ENCODE results near the gene SPOCK1.
"Not testable (repeated sequence)": the region's sequence is repeated elsewhere in the genome, so short reads cannot be mapped to it uniquely, and the experiment has no call there.

The SPOCK1 gene

GRCh38 chr5:137250421-137250820 lies 248.7 kb downstream of the SPOCK1 start:
- TF ChIP-seq EZH2 (IDR thresholded peaks at IDR 0.05) (no peak), FOXP2 (optimal IDR thresholded peaks at IDR 0.05; ENCODE audit: control extremely low read depth, extremely low read length, insufficient read depth) (no peak), POLR2AphosphoS5 (IDR thresholded peaks at IDR 0.05; ENCODE audit: borderline replicate concordance, low read depth, low read length) (no peak)
- H3K4me3 ChIP-seq, result no peak overlapping the region
- no peak for DNase-seq (ENCODE audit: low read depth, low spot score)
- H3K9ac ChIP-seq (ENCODE audit: insufficient read length), result no peak overlapping the region
- no peaks in the 10 kb centered on the region for H3K36me3 ChIP-seq (ENCODE audit: insufficient read depth, low read length)
- H3K27ac ChIP-seq, result no peak overlapping the region
- H3K9me3 ChIP-seq (ENCODE audit: low read depth, low read length), result no peaks in the 10 kb centered on the region

DNA sequence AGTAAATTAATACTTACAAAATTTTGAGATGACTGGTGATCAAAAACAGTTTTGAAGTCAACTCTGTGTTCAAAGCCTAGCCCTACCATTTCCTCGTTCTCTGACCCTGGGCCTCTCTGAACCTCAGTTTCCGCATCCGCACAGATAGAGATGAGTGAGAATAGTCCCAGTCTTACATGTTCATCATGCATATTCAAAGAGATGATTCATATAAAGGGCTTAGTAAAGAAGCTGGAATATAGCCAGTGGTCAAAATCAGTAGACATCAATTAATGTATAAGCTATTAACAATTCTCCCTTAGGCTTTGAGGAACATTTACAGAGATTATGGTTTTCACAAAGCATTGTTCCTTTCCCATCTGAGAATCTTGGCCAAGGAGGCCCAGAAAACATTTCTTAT lies 250.6 kb downstream of the SPOCK1 start:
- H3K4me3 ChIP-seq, result no peak overlapping the region
- DNase-seq (ENCODE audit: low read depth, low spot score), result no peak
- H3K9me3 ChIP-seq (ENCODE audit: low read depth, low read length), result no peaks in the 10 kb centered on the region
- no peak overlapping the region for H3K27ac ChIP-seq
- TF ChIP-seq FOXP2 (optimal IDR thresholded peaks at IDR 0.05; ENCODE audit: control extremely low read depth, extremely low read length, insufficient read depth) (no peak), POLR2AphosphoS5 (IDR thresholded peaks at IDR 0.05; ENCODE audit: borderline replicate concordance, low read depth, low read length) (no peak), EZH2 (IDR thresholded peaks at IDR 0.05) (no peak)
- H3K9ac ChIP-seq (ENCODE audit: insufficient read length), result no peak overlapping the region
- H3K36me3 ChIP-seq (ENCODE audit: insufficient read depth, low read length), result no peaks in the 10 kb centered on the region

DNA sequence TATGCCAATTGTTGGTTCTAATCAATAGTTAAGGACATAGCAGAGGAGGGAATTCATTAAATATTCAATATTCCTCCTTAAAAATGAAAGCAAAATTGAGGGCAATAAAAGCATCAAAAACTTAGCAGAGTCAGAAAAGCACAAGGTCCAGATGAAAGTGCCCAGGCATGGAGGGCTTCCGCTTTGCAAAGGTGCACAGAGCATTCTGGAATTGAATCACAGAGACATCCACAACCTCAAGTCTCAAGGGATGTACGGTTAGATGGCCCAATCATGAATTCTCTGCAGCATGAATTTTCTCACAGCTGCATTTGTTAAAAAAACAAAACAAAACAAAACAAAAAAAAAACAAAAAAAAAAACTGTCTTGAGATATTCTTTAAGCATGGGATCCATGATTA lies 253.7 kb downstream of the SPOCK1 start:
- H3K4me3 ChIP-seq, result no peak overlapping the region
- no peaks in the 10 kb centered on the region for H3K9me3 ChIP-seq (ENCODE audit: low read depth, low read length)
- no peak overlapping the region for H3K27ac ChIP-seq
- no peak for DNase-seq (ENCODE audit: low read depth, low spot score)
- no peaks in the 10 kb centered on the region for H3K36me3 ChIP-seq (ENCODE audit: insufficient read depth, low read length)
- no peak overlapping the region for H3K9ac ChIP-seq (ENCODE audit: insufficient read length)
- TF ChIP-seq POLR2AphosphoS5 (IDR thresholded peaks at IDR 0.05; ENCODE audit: borderline replicate concordance, low read depth, low read length) (no peak), EZH2 (IDR thresholded peaks at IDR 0.05) (no peak), FOXP2 (optimal IDR thresholded peaks at IDR 0.05; ENCODE audit: control extremely low read depth, extremely low read length, insufficient read depth) (no peak)

DNA sequence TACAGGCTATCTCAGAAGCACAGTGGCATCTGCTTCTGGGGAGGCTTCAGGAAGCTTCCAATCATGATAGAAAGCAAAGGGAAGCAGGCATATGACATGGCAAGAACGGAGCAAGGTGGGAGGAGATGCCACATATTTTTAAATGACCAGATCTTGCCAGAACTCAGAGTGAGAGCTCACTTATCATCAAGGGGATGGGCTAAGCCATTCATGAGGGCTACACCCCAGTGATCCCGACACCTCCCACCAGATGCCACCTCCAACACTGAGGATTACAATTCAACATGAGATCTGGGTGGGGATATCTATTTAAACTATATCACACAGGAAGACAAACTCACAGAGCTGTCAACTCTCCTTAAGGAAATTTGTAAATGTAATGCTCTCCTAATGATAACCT lies 258.8 kb downstream of the SPOCK1 start:
- H3K4me3 ChIP-seq, result no peak overlapping the region
- TF ChIP-seq EZH2 (IDR thresholded peaks at IDR 0.05) (no peak), FOXP2 (optimal IDR thresholded peaks at IDR 0.05; ENCODE audit: control extremely low read depth, extremely low read length, insufficient read depth) (no peak), POLR2AphosphoS5 (IDR thresholded peaks at IDR 0.05; ENCODE audit: borderline replicate concordance, low read depth, low read length) (no peak)
- DNase-seq (ENCODE audit: low read depth, low spot score), result no peak
- no peaks in the 10 kb centered on the region for H3K9me3 ChIP-seq (ENCODE audit: low read depth, low read length)
- no peak overlapping the region for H3K9ac ChIP-seq (ENCODE audit: insufficient read length)
- no peak overlapping the region for H3K27ac ChIP-seq
- H3K36me3 ChIP-seq (ENCODE audit: insufficient read depth, low read length), result no peaks in the 10 kb centered on the region

DNA sequence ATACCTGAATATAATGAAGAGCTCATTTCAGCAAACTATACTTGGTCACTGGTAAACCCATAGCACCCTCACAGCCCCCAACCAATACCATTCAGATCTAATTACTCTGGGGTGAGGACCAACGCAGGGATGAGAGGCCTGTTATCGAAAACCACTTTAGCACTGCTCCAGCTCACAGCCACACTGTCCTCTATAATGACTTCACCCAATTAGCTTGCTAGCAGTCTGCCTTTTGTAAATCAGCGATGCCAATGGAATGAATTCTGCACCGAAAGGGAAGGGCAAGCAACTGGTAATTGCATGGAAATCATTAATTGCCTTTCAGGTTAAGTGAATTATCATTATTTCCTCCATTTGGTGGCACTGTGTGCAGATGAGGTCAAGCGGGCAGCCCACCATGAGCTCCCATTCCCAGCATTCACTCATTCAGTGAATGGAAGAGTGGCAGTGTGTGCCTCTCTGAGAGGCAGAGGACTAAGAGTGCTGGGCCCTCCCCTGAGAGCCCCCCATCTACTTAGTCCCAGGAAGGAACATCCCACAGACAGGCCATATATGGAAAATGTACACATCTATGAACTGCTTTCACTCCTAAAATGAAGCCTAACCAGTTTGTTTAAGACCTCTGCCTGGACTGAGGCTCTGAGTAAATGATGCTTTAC lies 262.1 kb downstream of the SPOCK1 start:
- H3K9ac ChIP-seq (ENCODE audit: insufficient read length), result no peak overlapping the region
- H3K9me3 ChIP-seq (ENCODE audit: low read depth, low read length), result no peaks in the 10 kb centered on the region
- TF ChIP-seq FOXP2 (optimal IDR thresholded peaks at IDR 0.05; ENCODE audit: control extremely low read depth, extremely low read length, insufficient read depth) (no peak), POLR2AphosphoS5 (IDR thresholded peaks at IDR 0.05; ENCODE audit: borderline replicate concordance, low read depth, low read length) (no peak), EZH2 (IDR thresholded peaks at IDR 0.05) (no peak)
- H3K27ac ChIP-seq, result no peak overlapping the region
- DNase-seq (ENCODE audit: low read depth, low spot score), result no peak
- H3K36me3 ChIP-seq (ENCODE audit: insufficient read depth, low read length), result no peaks in the 10 kb centered on the region
- H3K4me3 ChIP-seq, result no peak overlapping the region

DNA sequence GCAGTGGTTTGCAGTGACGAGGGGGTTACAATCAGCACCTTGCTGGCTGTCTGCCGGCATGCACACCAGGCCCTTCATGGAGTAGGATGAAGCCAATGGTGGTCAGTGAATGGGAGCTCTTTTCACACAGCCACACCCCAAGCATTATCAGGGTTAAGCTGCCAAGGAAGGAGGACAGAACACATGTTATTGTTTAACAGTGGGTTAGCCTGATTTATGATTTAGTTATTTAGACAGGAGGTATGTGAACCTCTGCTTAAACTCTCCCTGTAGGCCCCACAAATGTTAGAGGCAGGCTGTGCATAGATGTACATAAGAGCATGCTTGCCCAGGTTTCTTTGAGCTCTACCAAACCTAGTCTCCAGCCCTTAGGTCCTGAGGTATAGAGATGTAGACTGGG lies 262.9 kb downstream of the SPOCK1 start:
- Histone ChIP-seq H3K9ac (ENCODE audit: insufficient read length) (no peak overlapping the region), H3K27ac (no peak overlapping the region), H3K4me3 (no peak overlapping the region), H3K9me3 (ENCODE audit: low read depth, low read length) (no peaks in the 10 kb centered on the region), H3K36me3 (ENCODE audit: insufficient read depth, low read length) (no peaks in the 10 kb centered on the region)
- TF ChIP-seq EZH2 (IDR thresholded peaks at IDR 0.05) (no peak), FOXP2 (optimal IDR thresholded peaks at IDR 0.05; ENCODE audit: control extremely low read depth, extremely low read length, insufficient read depth) (no peak), POLR2AphosphoS5 (IDR thresholded peaks at IDR 0.05; ENCODE audit: borderline replicate concordance, low read depth, low read length) (no peak)
- no peak for DNase-seq (ENCODE audit: low read depth, low spot score)

GRCh38 chr5:137234973-137235943 lies 263.9 kb downstream of the SPOCK1 start:
- DNase-seq (ENCODE audit: low read depth, low spot score), result no peak
- H3K4me3 ChIP-seq, result no peak overlapping the region
- no peak overlapping the region for H3K27ac ChIP-seq
- H3K9ac ChIP-seq (ENCODE audit: insufficient read length), result no peak overlapping the region
- no peaks in the 10 kb centered on the region for H3K36me3 ChIP-seq (ENCODE audit: insufficient read depth, low read length)
- H3K9me3 ChIP-seq (ENCODE audit: low read depth, low read length), result no peaks in the 10 kb centered on the region
- no peak for TF ChIP-seq EZH2 (IDR thresholded peaks at IDR 0.05)
- no peak for TF ChIP-seq POLR2AphosphoS5 (IDR thresholded peaks at IDR 0.05; ENCODE audit: borderline replicate concordance, low read depth, low read length)
- TF ChIP-seq FOXP2 (optimal IDR thresholded peaks at IDR 0.05; ENCODE audit: control extremely low read depth, extremely low read length, insufficient read depth), result no peak

DNA sequence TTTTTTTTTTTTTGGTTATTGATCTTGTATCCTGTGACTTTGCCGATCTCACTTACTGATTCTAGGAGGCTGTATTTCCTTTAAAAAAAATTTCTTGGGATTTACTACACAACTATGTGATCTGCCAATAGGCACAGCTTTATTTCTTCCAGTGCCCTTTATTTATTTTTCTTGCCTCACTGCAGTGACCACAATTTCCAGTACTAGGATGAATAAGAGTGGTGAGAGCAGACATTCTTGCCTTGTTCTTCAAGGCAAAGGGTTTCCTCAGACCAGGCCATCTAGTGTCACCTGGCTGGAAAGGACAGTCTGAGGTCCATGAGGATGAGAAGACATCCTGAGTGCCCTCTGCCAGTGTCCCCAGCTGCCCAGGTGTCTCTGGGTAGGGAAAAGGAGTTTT lies 265.4 kb downstream of the SPOCK1 start:
- H3K9ac ChIP-seq (ENCODE audit: insufficient read length), result no peak overlapping the region
- no peak for DNase-seq (ENCODE audit: low read depth, low spot score)
- no peak overlapping the region for H3K4me3 ChIP-seq
- H3K27ac ChIP-seq, result no peak overlapping the region
- no peak for TF ChIP-seq FOXP2 (optimal IDR thresholded peaks at IDR 0.05; ENCODE audit: control extremely low read depth, extremely low read length, insufficient read depth)
- TF ChIP-seq EZH2 (IDR thresholded peaks at IDR 0.05), result no peak
- no peak for TF ChIP-seq POLR2AphosphoS5 (IDR thresholded peaks at IDR 0.05; ENCODE audit: borderline replicate concordance, low read depth, low read length)
- H3K9me3 ChIP-seq (ENCODE audit: low read depth, low read length), result no peaks in the 10 kb centered on the region
- H3K36me3 ChIP-seq (ENCODE audit: insufficient read depth, low read length), result no peaks in the 10 kb centered on the region

- not testable (repeated sequence) for H3K36me3 ChIP-seq (ENCODE audit: insufficient read depth, low read length); H3K27ac ChIP-seq; H3K9ac ChIP-seq (ENCODE audit: insufficient read length); DNase-seq (ENCODE audit: low read depth, low spot score); H3K4me3 ChIP-seq; H3K9me3 ChIP-seq (ENCODE audit: low read depth, low read length)
Observed at GRCh38 chr5:137233304-137233703, 265.8 kb downstream of the SPOCK1 start.

Data from SK-N-MC (cell line).